ENCODE measurements around the gene PHF21B.

Gene PHF21B

GRCh38 chr22:44990328-44990727, 19.5 kb downstream of the PHF21B start:
- no peak for DNase-seq (ENCODE audit: low spot score)

GRCh38 chr22:44988671-44989070, 21.1 kb downstream of the PHF21B start:
- DNase-seq (ENCODE audit: low spot score), result no peak

- DNase-seq (ENCODE audit: low spot score), result no peak
These were observed 22.9 kb downstream of the PHF21B start for GRCh38 chr22:44986926-44987325.

- no peak for DNase-seq (ENCODE audit: low spot score)
These were observed 23.8 kb downstream of the PHF21B start for GRCh38 chr22:44985906-44986527.

GRCh38 chr22:44983878-44984482, 25.8 kb downstream of the PHF21B start:
- no peak for DNase-seq (ENCODE audit: low spot score)

- no peak for DNase-seq (ENCODE audit: low spot score)
These were observed 27.4 kb downstream of the PHF21B start for GRCh38 chr22:44982445-44982844.

- DNase-seq (ENCODE audit: low spot score), result no peak
These were observed 27.9 kb downstream of the PHF21B start for GRCh38 chr22:44981857-44982256.

GRCh38 chr22:44979154-44979553, 30.7 kb downstream of the PHF21B start:
- DNase-seq (ENCODE audit: low spot score), result no peak

- peak; percentile 88 for DNase-seq (ENCODE audit: low spot score)
These were observed 34.2 kb downstream of the PHF21B start for GRCh38 chr22:44975427-44976262.

- no peak for DNase-seq (ENCODE audit: low spot score)
These were observed 35.4 kb downstream of the PHF21B start for GRCh38 chr22:44974454-44974853.

- DNase-seq (ENCODE audit: low spot score), result no peak
These were observed 36.0 kb downstream of the PHF21B start for GRCh38 chr22:44973829-44974228.

GRCh38 chr22:44972363-44973083, 37.3 kb downstream of the PHF21B start:
- no peak for DNase-seq (ENCODE audit: low spot score)

GRCh38 chr22:44971651-44972362, 38.0 kb downstream of the PHF21B start:
- no peak for DNase-seq (ENCODE audit: low spot score)

- DNase-seq (ENCODE audit: low spot score), result no peak
These were observed 39.5 kb downstream of the PHF21B start for GRCh38 chr22:44970291-44970690.

GRCh38 chr22:44969817-44970216, 40.0 kb downstream of the PHF21B start:
- no peak for DNase-seq (ENCODE audit: low spot score)

- DNase-seq (ENCODE audit: low spot score), result peak; percentile 16
These were observed 41.1 kb downstream of the PHF21B start for GRCh38 chr22:44968736-44969135.

GRCh38 chr22:44965171-44965570, 44.6 kb downstream of the PHF21B start:
- no peak for DNase-seq (ENCODE audit: low spot score)

GRCh38 chr22:44964722-44965078, 45.1 kb downstream of the PHF21B start:
- no peak for DNase-seq (ENCODE audit: low spot score)

- no peak for DNase-seq (ENCODE audit: low spot score)
These were observed 45.7 kb downstream of the PHF21B start for GRCh38 chr22:44963832-44964721.

- no peak for DNase-seq (ENCODE audit: low spot score)
These were observed 46.9 kb downstream of the PHF21B start for GRCh38 chr22:44962741-44963454.

Measured in NAMALWA (cell line).